Thyroid gland (tissue), 4 donors: Measurements from ENCODE around the gene TOM1.

Source experiments
- POLR2A ChIP-seq, 2 donors: fragments of 450-650 bp; IDR thresholded peaks; one replicate each; pipeline ENCODE4 v1.6.1; 2017; ENCODE audit warnings: antibody characterized with exemption in 2 of 2, mild to moderate bottlenecking in 2 of 2, moderate library complexity in 1 of 2
- TF ChIP-seq, protein P1 (sequence below), 6 experiments: fragments of 200-600 bp in 3 of 6; fragments of 450-650 bp in 3 of 6; sonication (generic) in 3 of 6; IDR thresholded peaks; one replicate each; pipeline ENCODE4 v1.5.1; 2016 to 2019; ENCODE audit warnings: antibody characterized with exemption in 6 of 6, mild to moderate bottlenecking in 2 of 6, inconsistent platforms in 1 of 6, moderate library complexity in 1 of 6

DNA sequence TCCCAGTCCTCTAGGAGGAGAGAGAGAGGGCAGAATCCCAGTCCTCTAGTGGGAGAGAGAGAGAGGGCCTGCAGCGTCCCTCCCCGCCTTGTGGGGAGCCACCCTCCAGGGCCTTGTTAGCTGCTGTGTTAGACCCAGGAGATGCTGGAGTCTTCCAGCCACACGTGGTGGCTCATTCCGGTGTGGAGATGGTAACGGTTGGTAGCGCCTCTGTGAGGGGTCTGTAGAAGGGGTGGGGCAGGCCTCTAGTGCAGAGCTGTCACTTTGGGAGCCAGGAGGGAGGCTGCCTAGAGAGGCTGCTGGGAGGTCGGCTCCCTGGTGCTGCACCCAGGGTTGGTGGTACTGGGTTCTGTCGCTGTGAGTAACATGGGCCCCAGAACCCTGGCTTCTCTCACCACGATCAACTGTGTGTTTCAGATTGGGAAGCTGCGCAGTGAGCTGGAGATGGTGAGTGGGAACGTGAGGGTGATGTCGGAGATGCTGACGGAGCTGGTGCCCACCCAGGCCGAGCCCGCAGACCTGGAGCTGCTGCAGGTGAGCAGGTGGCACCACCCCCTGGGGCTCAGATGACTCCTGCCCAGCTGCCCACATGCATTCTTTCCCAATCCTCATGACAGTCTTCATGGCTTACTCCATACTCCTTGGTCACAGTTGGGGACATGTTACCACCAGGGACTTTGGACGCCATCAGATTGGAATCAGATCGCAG is 27.3 kb downstream of the TOM1 start:
- TF ChIP-seq, protein P1, sequence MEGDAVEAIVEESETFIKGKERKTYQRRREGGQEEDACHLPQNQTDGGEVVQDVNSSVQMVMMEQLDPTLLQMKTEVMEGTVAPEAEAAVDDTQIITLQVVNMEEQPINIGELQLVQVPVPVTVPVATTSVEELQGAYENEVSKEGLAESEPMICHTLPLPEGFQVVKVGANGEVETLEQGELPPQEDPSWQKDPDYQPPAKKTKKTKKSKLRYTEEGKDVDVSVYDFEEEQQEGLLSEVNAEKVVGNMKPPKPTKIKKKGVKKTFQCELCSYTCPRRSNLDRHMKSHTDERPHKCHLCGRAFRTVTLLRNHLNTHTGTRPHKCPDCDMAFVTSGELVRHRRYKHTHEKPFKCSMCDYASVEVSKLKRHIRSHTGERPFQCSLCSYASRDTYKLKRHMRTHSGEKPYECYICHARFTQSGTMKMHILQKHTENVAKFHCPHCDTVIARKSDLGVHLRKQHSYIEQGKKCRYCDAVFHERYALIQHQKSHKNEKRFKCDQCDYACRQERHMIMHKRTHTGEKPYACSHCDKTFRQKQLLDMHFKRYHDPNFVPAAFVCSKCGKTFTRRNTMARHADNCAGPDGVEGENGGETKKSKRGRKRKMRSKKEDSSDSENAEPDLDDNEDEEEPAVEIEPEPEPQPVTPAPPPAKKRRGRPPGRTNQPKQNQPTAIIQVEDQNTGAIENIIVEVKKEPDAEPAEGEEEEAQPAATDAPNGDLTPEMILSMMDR (IDR thresholded peaks at IDR 0.05): no peak
- no peak for TF ChIP-seq POLR2A (IDR thresholded peaks at IDR 0.05)
